ENCODE data around the gene KLF5.
A peak's percentile ranks its signal among the peaks of the same experiment; 100 is the strongest.

DNA sequence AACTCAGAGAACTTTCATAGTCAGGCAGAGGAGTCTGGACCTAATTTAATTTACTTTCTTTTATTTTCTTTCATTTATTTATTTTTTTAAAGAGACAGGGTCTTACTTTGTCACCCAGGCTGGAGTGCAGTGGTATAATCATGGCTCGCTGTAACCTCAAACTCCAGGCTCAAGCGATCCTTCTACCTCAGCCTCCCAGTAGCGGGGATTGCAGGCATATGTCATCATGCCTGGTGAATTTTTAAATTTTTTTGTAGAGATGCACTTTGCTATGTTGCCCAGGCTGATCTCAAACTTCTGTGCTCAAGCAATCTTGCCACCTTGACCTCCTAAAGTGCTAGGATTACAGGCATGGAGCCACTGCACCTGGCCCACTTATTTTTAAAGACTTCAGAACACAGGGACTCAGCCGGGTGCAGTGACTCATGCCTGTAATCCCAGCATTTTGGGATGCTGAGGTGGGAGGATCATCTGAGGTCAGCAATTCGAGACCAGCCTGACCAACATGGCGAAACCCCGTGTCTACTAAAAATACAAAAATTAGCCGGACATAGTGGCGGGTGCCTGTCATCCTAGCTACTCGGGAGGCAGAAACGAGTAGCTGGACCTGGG is 50.6 kb downstream of the KLF5 start:
- no peak for TF ChIP-seq MAX (IDR thresholded peaks at IDR 0.05)
- no peak for TF ChIP-seq POLR2AphosphoS5 (IDR thresholded peaks at IDR 0.05; ENCODE audit: low read depth, low read length)
- TF ChIP-seq, protein P1, sequence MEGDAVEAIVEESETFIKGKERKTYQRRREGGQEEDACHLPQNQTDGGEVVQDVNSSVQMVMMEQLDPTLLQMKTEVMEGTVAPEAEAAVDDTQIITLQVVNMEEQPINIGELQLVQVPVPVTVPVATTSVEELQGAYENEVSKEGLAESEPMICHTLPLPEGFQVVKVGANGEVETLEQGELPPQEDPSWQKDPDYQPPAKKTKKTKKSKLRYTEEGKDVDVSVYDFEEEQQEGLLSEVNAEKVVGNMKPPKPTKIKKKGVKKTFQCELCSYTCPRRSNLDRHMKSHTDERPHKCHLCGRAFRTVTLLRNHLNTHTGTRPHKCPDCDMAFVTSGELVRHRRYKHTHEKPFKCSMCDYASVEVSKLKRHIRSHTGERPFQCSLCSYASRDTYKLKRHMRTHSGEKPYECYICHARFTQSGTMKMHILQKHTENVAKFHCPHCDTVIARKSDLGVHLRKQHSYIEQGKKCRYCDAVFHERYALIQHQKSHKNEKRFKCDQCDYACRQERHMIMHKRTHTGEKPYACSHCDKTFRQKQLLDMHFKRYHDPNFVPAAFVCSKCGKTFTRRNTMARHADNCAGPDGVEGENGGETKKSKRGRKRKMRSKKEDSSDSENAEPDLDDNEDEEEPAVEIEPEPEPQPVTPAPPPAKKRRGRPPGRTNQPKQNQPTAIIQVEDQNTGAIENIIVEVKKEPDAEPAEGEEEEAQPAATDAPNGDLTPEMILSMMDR (IDR thresholded peaks at IDR 0.05 in 2 of 3, conservative IDR thresholded peaks at IDR 0.05 in 1 of 3; ENCODE audit: borderline replicate concordance in 1 of 3, insufficient read depth in 1 of 3, low read depth in 2 of 3, low read length in 2 of 3) = no peak
- no peak for TF ChIP-seq ATF3 (IDR thresholded peaks at IDR 0.05)
- TF ChIP-seq POLR2A (IDR thresholded peaks at IDR 0.05; ENCODE audit: borderline replicate concordance, extremely low read depth, insufficient read depth, insufficient read length) = no peak
- no peak for TF ChIP-seq SP1 (IDR thresholded peaks at IDR 0.05; ENCODE audit: low read depth)
- TF ChIP-seq CEBPB (IDR thresholded peaks at IDR 0.05; ENCODE audit: low read depth) = peak; percentile 29; the same call in 1 of the 2 replicates
- TF ChIP-seq SIN3A (IDR thresholded peaks at IDR 0.05; ENCODE audit: low read depth) = no peak
- TF ChIP-seq EZH2phosphoT487 (IDR thresholded peaks at IDR 0.05; ENCODE audit: borderline replicate concordance) = no peak
- TF ChIP-seq ZNF274 (IDR thresholded peaks at IDR 0.05; ENCODE audit: low read depth, low read length) = no peak
- TF ChIP-seq RAD21 (IDR thresholded peaks at IDR 0.05; ENCODE audit: low read depth) = no peak
- no peak for TF ChIP-seq EZH2 (IDR thresholded peaks at IDR 0.05)

Measured in HCT116 (cell line).